GM19372 (cell line): Measurements from ENCODE around the gene PCDH7.

Source experiments
- ATAC-seq: cut with Tn5 transposase; IDR thresholded peaks from one replicate; pipeline ENCODE4 v1.9.1; 2021; ENCODE audit warnings: mild to moderate bottlenecking, low read depth, moderate library complexity; ENCODE audit not compliant: unreplicated experiment

PCDH7 gene

GRCh38 chr4:30724247-30724646, 4.1 kb downstream of the PCDH7 start:
- no peak for ATAC-seq

- ATAC-seq = no peak
These were observed 5.4 kb downstream of the PCDH7 start for GRCh38 chr4:30725562-30725961.

- ATAC-seq = no peak
These were observed 6.0 kb downstream of the PCDH7 start for GRCh38 chr4:30726090-30726675.

- ATAC-seq = no peak
These were observed 7.2 kb downstream of the PCDH7 start for GRCh38 chr4:30727409-30727808.

DNA sequence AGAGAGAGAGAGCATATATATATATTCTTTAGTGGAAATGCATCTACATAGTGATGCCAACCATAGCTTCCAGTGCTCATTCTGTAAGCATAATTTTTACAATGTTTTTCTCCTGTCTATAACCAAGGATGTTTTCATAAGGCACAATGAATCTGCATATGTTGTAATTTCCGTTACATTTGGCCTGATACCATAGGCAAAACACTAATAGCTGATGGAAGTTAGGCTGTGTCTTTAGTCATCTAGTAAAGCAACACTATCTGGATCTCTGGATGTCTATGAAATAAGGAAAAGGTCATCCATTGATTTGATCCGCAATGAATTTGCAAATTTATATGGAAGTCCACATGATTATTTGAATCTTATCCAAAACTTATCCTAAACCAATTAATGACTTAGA, 8.1 kb downstream of the PCDH7 start:
- ATAC-seq = no peak

DNA sequence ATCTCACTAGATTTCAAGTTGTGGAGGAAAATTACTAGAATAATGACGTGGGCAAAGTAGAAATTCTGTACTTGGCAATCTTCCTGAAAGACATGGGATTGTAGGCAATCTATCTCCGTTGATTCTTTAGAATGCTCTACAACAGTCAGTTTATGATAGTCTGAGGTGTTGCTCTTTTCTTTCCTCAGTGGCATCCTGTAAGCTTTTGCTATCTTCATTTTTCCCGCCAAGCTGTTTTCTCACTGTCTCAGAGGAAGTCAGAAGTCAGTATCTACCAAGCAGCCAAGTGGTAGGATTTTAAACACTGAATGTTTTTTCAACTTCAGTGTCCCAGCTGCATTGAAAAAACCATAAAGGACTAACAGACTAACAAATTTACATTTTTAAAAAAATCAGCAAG, 23.7 kb downstream of the PCDH7 start:
- ATAC-seq = no peak

- ATAC-seq = no peak
These were observed 24.2 kb downstream of the PCDH7 start for GRCh38 chr4:30744386-30744785.

- no peak for ATAC-seq
These were observed 24.9 kb downstream of the PCDH7 start for GRCh38 chr4:30744957-30745640.

DNA sequence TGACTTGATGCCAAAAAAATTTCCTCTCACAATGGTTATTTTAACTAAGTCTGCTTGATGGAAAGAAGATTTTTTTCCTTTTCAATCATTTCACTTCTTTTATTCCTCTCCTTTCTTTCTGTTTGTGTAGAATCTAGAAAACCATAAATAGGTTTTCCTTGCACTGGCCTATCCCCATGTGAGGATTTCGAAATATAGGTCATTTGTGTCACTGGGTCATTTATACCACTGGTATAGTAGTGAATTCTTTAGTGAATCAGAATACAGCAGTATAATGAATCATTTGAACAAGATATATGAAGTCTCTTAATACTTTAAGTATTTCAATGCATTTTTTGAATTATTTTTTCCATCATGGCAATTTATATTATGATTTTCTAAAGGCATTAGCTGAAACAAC, 26.6 kb downstream of the PCDH7 start:
- no peak for ATAC-seq

DNA sequence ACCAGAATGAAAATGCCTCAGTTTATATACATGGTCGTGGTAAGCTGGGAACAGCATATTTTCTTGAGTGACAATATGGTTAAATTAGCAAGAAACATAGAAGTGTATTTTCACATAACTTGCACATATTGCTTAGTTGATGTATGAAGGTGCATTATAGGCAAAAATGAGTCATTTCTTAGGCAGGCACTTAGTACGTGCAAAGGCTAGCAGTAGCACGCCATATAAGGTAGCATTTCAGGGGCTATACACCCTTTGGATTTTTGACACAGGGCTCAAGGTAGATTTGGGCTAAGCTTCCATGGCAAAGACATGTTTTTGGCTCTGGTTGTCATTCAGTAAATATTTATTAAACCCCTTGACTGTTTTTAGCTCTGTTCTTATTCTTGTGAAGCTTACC, 33.1 kb downstream of the PCDH7 start:
- no peak for ATAC-seq

DNA sequence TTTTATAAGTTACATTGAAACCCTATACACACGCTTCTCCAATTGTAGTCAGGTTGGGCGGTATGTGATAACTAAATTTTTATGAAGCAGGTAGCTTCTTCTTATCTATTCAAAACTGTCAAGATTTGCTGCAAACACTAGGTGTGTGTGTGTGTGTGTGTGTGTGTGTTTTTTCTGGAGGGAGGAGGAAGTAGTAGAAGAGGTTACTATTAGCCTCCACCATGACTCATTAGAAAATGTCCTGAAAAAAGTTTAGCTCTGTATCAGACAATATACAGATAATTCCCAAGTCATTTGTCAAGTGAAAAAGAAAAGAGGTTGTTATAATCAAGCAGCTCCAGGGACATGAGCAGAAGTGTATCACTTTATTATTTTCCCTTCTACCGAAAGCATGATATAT, 33.9 kb downstream of the PCDH7 start:
- no peak for ATAC-seq

DNA sequence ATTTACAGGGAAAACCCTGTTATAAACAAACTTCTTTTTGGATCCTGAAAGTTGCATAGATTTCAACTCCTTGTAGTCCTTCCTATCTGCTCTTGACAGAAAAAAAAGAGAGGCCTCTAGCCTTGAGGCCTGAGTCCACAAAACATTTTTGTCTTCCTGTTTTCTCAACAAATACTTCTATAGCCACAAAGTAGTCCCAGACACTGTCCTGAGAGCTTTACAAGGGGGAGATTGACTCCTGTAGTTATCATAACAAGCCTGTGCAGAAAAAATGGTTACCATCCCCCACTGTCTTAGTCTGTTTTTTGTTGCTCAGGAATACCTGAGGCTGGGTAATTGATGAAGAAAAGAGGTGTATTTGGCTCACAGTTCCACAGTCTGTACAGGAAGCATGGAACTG, 35.2 kb downstream of the PCDH7 start:
- no peak for ATAC-seq

DNA sequence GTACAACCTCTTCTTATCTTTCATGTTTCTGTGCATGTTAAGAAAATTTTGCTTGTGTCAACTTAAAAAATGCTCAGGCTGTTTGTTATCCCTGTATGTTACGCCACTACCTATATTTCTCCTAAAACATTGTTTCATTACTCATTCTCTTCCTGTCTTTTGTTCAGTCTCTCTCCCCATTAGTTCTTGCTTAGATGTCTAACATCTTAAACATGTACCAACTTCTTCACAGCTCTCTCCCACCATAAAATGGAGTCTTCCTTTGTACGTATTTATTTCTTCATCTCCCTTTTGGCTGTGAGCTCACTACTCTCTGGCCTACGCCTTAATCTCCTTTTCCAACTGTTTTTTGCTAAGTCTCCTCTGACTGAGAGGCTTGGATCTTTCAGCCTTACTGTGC, 36.4 kb downstream of the PCDH7 start:
- no peak for ATAC-seq

GRCh38 chr4:30757357-30757756, 37.2 kb downstream of the PCDH7 start:
- no peak for ATAC-seq

DNA sequence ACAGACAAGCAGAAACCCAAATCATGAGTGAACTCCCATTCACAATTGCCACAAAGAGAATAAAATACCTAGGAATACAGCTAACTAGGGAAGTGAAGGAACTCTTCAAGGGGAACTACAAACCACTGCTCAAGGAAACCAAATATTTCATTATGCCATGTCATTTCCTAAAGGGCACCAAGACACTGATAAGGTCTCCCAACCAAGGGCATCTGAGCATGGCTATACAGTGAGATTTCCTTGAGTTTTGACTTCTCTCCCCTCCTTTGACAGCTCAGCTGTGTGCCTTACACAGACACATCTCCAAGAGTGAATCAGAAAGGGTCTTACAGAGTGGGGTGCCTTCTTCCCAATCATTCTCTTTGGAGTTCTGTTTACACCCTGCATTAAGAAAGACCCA, 40.4 kb downstream of the PCDH7 start:
- no peak for ATAC-seq

DNA sequence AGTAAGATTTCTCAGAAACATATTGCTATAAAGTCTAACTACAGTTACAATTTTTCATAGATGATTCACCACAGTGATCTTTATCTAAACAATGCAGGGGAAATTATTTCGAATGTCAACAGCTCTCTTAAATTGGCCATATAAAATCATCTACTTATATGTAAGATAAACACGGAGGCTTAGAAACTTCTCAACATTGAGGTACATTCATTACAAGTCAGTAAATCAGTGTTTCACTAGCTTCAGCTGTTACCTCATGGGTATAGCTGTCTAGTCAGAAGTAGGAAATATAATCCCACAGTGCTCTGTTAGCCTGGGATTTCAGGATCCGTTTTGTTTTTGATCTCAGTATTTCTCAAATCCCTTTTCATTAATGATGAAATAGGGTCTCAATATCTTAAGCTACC, 43.2 kb downstream of the PCDH7 start:
- no peak for ATAC-seq

DNA sequence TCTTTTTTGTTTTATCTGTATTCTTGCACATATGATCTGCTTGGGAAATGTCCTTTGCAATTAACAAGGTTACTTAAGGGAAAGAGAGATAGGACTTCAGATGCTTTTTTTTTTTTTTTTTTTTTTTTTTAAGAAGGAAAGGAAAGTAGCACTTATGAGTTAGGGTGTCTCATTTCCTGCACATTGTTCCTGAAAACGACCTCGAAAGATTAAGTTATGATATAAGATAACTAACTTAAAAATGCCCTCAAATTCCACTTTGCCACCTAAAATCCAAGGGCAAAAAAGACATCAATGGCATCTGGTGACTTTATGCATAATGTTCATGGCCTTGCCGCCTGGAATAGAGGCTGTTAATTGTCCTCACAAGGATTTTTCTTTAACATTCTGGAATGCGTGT, 44.9 kb downstream of the PCDH7 start:
- ATAC-seq = no peak

DNA sequence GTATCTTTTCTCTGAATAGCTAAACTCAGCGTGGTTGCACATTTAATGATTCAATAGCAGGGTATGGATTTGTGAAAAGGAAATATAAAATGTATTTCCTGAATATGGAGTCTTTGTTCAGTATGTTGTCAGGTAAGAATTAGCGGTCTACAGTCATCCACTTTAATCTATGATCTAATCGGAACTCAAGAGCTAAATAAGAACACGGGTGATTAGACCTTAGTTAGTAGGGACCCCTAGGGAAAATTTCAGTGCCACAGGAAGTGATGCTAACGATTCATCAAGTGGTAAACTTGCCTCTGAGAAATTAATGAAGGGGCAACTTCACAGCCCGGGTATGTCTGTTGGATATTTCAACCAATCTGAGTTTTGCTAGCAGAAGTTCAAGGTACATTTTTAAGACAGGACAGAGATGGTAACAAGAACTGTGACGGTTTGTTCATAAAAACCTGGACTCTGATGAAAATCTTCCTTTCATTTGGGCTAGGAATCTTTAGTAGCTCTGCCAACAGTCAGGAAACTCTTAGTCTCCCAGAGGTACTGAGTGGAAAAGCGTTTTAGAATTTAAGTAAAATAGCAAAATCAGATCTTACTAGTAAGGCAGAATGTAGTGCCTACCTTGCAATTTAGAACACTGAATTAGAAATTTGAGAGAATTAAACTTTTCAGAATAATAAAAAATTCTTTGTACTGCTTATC, 47.1 kb downstream of the PCDH7 start:
- ATAC-seq = no peak

- ATAC-seq = no peak
These were observed 48.1 kb downstream of the PCDH7 start for GRCh38 chr4:30768277-30768676.

GRCh38 chr4:30769093-30769492, 48.9 kb downstream of the PCDH7 start:
- no peak for ATAC-seq

- no peak for ATAC-seq
These were observed 49.9 kb downstream of the PCDH7 start for GRCh38 chr4:30770049-30770549.

DNA sequence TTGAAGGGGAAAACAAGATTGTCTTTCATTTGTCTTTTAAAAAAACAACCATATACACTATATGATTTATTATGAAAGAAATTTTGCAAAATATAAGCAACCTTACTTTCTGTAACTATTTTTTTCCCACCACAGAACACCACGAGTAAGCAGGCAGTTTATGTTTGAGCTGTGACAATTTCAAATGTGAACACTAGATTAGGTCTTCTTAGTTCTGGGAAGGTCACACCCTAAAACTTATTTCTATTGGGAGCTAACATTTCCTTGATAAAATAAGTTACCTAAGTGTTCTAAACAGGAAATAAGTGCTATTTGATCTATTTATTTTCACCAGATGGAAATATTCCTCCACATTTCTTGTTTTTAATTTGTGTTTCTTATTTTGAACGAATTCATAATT, 50.6 kb downstream of the PCDH7 start:
- no peak for ATAC-seq
